ENCODE data around the gene KIF3A.
A peak's percentile ranks its signal among the peaks of the same experiment; 100 is the strongest.

Gene KIF3A

DNA sequence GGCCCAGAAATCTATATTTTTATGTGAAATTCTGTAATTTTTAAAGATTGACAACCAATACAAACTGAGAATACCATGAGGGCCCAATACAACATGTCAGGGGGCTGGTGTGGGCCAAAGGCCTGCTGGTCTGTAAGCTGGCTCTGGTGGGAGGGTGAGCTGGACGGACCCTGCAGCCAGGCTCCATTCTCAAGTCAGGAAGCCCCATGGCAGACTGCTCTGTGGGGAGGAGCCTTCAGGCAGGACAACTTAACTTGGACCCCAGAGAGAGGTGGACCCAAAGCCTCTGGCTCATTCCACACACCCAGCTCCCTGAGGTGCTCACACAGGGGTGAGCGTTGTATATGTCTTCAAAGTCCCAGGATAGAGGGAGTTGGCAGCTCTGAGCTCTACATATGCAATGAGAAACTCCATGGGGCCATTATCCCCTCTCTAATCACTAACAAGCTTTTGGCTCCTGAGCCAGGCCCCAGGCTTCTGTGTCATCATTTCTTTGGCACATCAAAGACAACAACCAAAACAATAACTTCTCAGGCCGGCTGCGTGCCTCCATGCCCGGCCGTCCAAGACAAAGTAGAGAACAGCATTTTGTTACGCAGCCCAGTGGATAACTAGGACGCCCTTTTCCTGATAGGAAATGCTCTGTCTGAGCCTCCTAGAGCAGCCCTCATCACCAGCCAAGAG, 33.3 kb upstream of the KIF3A start:
- DNase-seq: peak in 1 of 2 experiments; percentile 42

DNA sequence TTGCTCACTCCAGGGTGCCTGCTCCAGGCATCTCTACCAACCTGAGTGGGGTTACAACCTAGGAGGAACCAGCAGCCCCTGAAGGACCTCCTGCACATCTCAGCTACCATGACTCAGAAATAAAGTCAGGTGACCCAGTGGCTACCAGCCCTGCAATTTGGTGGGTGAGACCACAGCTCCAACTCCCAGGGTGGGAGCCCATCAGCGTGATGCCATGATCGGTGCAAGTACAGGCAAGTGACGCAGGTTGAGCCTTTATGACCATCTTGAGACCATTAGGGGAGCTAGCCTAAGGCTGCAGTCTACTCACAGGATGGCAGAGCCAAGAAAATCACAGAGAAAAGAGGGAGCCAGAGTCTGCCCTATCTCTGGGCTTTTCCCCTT, 31.1 kb upstream of the KIF3A start:
- DNase-seq: no peak

GRCh38 chr5:132767150-132767549, 29.8 kb upstream of the KIF3A start:
- DNase-seq: peak; percentile 17 to 73

DNA sequence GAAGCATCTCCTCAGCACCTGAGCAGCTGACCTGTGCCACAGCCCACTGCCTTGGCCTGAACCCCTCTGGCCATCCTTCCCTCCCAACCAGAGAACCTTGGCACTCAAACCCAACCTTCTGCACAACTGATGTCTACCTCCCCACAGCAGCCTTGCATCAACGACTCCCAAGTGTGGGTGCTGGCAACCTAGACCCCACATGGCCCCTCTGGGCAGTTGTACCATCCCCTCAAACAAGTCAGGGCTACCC, 29.4 kb upstream of the KIF3A start:
- no peak for DNase-seq

GRCh38 chr5:132766020-132766805, 28.9 kb upstream of the KIF3A start:
- DNase-seq: no peak

DNA sequence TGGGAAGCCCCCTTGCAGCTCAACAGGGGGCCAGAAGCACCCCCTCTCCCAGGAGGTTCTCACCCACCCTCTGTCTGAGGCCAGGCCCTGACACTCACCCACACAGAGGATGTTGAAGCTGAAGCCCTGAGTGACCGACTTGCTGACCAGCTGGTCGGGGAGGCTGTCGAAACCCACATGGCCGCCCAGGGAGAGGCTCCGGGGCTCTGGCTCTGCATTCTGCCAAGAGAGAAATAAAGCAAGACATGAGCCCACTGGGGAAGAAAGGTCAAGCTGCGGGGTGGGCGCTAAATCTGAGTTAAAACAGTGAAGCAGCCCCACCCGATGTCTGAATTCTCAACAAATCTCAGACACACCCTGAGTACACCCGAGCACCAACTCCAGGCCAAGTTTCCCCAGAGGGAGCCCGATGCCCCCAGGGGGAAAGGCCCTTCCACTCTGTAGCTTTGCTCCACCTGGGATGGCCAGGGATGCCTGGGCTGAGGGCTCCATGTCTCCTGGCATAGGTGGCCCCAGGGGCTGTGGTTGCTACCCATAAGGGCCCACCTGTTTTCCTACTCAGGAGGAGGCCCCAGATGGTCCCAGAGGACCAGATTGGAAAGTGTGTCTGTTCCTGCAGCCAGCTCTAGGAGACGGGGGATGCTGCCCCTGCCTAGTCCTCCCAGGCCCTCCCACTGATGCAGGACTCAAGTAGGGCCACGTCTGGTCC, 28.1 kb upstream of the KIF3A start:
- no peak for DNase-seq

GRCh38 chr5:132764671-132765238, 27.4 kb upstream of the KIF3A start:
- DNase-seq: no peak

DNA sequence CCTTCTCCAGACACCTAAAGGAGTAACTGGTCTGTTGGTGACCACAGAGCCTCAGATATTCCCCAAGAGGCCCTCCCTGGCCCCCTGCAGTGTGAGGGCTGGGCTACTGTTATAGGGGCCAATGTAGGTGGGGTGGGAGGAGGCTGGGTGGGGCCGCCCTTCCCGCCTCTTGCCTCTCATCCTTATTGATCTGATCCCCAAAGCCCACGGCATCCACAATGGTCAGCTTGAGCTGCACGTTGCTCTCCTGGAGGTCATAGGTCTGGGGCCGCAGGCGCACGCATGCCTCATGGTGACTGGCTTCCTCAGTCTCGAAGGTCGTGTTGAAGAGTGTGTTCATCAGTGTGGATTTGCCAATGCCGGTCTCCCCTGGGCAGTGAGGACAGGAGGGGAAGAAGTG, 26.7 kb upstream of the KIF3A start:
- no peak for DNase-seq

GRCh38 chr5:132763181-132764036, 26.1 kb upstream of the KIF3A start:
- DNase-seq: no peak

- DNase-seq: no peak
Observed at GRCh38 chr5:132762246-132763000, 25.1 kb upstream of the KIF3A start.

- no peak for DNase-seq
Observed at GRCh38 chr5:132761321-132762240, 24.2 kb upstream of the KIF3A start.

DNA sequence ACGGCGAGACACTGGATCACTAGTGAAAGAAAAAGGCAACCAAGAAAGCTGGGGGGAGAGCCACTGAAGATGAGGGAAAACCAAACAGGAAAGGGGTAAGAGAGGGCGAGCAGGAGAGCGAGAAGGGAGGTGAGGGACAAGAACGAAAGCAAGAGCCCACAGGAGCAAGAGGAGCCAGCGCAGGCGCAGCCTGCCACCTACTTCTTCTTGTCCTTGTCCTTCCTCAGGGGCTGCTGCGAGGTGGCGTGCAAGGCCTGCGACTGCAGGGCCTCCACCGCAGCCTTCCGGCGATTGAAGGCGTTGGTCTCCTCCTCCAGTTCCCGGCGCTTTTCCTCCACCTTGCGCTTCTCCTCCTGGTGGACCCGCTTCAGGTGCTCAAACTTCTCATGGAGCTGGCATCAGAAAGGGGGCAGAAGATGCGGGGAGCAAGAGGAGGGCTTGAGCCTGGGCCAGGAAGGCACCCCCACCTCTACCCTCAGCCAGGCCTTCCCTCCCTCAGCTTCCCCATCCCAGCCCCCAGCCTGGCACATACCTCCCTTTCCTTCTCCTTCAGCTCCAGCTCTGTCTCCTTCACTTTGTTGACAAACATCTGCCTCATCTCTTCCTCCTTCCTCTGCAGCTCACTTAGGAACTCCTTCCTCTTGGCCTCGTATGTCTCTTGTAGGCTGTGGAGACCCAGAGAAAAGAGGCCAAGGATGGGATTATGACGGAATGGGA, 23.4 kb upstream of the KIF3A start:
- no peak for DNase-seq

- no peak for DNase-seq
Observed at GRCh38 chr5:132760049-132760420, 22.7 kb upstream of the KIF3A start.

DNA sequence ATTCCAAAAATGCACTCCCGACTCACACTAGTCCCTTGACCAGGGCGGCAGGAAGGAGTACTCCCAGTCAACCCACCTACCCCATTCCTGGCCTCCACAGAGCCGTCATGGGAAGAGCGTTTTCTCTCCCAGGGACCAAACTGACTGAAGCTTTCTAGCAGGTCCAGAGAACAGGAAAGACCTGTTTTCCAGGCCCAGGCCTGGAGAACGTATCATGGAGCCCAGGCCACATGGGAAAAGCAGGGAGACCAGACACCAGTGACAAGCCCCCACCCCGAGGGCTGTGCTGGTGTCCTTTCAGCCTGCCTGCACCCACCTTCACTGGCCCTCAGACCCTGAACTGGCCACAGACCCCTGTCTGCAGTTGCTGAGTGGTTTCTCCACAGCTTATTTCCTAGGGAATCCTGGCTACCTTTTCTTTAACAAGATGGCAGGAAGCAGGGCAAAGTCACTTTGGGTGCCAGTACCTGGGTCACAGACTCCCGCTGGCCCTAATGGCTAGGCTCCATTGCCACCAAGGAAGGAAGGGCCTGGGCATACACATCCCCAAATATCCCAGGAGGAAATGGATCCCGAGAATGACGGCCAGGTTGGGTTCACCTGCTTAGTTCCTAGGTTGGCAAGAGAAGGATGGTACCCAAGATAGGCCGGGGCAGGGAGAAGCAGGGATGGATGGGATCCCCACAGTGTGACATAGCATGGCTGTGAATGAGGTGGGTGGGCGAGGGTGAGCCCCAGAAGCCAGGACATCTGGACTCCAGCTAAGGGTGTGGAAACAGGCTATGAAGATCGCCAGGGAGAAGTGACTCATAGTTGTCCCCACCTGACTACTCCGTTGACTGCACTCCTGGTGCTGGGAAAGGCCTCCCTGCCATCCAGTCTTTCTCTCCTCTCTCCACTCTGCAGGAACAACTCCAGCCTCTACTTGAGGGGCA, 22.0 kb upstream of the KIF3A start:
- DNase-seq: no peak

DNA sequence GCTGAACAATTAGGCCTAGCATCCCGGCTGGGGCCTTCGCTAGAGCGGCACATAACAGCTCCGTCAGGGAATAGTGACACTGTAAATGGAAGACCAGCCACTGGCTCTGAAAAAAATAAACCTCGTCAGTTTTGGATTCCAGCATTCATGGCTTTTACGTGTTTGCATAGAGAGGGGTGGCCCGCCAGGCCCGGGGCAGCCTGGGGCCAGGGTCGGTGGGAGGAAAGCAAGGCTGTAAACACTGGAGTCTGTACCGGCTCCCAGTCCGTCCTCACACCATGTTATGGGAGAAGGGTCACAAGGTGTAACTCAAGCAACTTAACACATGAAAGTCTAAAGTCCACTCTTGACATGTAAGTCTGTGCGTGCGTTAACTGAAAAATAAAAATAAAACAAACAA, 21.1 kb upstream of the KIF3A start:
- DNase-seq: no peak

DNA sequence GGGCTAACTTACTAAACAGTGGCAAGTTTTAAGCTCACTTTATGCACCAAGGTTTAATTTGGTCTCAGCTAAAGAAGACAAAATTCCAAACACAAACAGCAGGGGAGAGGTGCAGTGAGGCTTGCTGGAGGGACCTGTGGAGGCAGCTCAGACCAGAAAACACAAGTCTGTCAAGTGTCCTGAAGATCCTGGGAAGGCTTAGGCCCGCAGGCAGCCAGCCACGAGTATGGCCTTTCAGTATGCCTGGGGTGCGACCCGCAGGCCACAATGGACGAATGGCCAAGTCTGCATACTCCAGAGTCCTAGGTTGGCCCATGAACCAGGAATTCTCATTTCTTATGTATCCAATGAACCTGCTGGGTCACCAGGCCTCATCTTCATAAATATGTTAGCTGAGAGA, 19.2 kb upstream of the KIF3A start:
- DNase-seq: no peak

GRCh38 chr5:132754947-132755346, 17.6 kb upstream of the KIF3A start:
- no peak for DNase-seq

GRCh38 chr5:132754111-132754510, 16.8 kb upstream of the KIF3A start:
- no peak for DNase-seq
